Superior temporal gyrus (tissue), 1 donor: ENCODE data around the gene YOD1.
A peak's percentile ranks its signal among the peaks of the same experiment; 100 is the strongest.

Experiments used
- DNase-seq: peaks from one replicate; pipeline ENCODE4 v3.0.0-alpha.2; 2016; ENCODE audit errors: extremely low spot score

Gene YOD1

DNA sequence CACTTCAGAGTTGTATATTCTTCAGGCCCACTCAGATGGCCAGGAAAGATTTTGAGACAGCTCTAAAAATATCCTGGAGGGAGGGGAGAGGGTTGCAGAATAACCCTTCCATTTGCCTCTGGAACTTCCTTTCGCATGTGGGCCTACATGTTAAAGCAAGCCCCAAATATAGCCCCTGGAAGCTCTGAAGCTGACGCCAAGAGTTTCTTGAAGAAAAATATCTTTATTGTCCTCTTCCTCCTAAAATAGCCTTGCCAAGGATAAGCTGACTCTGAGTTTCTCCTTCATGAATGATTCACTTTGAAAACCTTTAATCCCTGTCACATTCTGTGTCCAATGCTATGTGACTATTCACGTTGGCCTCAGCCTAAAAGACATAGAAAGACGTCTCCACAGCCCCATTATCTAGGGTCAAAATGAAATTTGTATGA is 24.9 kb downstream of the YOD1 start:
- DNase-seq, result no peak

DNA sequence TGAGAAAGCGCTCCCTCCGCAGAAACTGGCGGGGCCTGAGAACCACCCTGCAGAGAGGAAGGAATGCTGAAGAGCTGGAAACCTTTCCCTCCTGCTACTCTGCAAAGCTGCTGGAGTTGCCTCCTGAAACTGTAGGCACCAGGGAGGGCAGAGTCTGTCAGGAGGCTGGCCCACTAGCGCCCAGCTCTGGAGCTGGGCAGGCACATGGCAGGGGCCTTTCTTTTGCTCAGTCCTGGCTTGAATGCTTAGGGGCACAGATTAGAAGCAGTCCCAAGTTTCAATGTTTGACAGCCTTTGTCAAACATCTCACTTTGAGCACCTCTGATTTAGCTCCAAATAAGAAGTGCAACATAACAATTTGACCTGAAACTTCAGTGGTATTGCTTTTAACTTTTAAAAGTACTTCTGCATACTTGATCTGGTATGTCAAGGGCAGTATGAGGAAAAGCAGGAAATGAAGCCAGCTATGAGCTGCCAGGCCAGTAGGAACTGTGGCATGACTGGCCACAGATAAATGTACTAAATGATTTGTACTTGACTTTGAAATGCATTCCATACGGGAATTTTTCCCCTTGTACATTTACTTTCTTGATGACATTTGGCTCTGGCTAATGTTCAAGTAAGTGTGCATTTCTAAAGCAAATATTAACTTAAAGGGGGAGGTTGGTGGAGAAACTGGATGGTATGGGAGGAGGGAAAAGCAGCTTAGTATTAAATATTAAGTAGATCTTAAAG is 25.7 kb downstream of the YOD1 start:
- DNase-seq, result no peak

DNA sequence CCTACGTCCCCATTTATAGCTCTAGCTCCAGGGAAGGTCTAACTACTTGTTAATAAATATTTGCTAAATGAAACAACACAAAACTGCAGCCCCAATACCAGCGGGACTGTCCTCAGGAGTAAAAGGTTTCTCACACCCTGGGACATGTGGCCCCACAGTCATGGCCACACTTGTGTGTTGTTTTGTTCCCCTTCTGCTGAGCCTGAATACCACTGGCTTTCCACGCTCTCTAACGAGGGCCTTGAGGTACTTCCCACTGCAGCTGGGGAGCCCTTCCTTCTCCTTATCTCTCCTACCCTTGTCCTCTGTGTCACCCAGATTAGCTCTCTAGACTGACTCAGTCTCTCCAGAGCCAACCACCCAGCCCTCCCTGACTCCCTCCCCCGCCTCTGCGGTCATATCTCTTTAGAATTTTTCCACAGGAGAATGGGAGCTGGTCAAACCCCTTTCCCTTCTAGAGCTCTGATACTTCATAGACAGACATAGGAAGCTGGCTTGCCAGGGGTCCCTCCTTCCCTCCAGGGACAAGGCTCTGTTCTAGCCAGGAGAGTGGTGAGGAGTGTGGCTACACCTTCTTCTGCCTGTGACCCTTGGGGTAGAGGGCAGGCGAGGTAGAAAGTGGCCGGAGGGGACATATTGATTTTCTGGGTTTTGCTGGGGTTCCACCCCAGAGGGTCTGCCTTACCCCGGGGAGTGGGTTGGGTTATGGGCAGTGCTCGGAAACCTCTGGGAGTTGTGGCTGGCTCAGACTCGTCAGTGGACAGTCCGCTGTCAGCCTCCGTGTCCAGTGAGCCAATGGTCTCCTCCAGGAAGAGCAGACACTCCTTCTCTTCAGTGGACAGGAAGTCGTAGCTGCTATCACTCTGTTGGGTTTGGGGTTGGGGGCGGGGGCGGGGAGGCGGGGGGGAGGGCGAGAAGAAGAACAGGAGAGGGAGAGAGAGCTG is 26.5 kb downstream of the YOD1 start:
- DNase-seq, result no peak

DNA sequence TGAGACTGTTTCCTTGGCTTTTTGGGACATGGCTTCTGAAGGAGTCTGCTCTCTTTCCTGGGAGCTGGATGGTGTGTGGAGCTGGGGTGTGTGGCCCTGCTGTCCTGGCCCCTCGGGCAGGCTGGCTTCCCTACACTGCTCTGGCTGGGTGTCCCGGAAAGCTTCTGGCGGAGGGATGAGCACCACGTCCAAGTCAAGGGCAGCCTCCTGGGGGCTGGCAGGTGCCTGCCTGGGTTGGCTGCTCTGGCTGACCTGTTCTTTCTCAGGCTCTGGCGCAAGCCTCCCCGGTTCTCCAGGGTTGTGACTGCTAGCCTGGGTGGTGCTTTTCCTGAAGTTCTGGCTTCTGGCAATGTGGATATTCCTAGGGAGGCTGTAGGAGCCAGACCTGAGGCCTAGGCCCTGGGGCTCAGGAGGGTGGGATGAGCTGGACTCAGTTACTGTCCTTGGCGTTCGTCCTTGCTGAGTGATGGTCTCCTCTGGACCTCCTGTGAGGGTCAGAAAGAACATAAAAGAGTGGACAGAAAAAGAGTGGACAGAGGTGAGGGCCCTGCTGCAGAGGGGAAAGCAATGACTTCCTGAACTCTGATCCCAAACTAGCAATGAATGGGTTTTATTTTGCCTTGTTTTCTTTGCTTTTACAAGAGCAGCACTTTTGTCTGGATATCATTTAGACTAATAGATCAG is 27.9 kb downstream of the YOD1 start:
- no peak for DNase-seq

DNA sequence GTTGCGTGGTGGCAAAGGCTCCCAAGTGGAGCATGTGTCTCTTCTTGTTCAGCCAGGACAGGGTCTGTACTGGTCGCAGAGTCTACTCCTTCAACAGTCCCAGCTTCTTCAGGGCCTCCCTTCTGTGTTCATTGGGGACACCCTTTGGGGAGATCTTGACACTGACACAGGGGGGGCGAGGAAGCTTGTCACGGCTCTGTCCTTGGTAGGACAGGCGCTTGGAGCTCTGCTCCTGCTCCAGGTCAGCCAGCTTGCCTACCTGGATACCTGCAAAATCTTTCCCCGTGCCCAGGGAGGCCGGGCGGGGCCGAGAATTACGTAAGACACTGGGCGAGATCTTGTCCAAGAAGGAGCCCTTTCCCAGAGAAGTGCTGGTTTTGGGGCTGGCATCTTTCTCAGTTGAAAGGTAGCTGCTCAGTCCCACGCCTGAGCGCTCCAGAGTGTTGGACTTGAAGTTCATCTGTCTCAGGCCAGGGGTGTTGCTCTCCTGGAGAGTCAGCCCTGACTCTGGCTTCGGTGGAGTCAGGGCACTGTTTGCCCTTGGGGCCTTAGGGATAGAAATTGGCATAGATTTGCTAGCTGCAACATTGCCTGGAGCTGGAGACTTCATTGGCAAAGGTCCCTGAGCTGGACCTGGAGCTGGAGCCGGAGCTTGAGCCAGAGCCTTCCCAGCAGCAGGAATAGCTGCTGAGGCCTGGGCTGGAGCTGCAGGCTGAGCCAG is 29.0 kb downstream of the YOD1 start:
- no peak for DNase-seq

DNA sequence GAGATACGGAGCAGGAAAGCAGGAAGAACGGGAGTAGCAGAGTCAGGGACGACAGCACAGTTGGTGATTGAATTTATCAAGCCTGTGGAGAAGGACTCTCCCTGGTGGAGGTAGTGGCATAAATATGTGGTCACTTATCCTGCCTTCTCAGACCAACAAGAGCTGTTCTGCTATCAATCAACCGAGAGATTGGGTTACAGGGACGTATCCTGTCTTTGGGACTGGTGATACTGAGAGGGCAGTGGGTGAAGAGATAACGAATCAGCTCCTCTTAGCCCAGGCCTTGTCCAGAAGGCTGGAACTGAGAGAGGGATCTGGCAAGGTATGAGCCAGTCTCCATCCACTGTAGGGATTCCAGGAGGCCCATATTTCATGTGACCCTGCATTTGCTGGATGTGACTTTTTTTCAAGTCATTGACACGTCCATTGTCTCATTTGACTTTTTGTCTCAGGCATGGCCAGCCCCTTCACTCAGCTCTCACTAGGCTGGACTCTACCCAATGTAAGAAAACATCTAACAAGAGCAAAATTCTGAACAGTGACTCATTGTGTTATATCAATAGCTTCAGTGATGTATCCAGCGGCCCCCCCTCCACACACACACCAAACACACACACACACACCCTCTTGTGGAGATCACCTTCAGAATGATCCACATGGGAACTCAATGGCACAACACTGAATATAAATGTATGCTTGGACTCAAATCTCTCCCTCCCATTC is 29.7 kb downstream of the YOD1 start:
- DNase-seq, result peak; percentile 48

DNA sequence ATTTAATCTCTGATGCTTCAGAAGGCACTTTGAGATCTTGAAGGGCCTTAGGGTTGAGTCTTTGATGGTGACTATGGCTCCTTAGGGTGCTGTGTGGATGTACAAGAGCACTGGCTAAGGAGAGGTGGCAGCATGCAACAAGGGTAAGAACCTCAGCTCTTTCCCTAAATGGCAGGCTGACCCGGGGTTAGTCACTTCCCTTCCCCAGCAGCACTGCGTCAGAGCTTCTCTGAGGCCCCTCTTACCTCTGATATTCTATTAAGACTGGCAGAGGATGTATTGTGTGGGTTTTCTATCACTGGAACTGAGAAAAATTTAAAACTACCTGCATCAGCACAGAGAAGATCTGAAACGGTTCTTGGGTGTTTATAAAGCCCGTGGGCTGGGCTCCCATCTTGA is 30.3 kb downstream of the YOD1 start:
- no peak for DNase-seq

DNA sequence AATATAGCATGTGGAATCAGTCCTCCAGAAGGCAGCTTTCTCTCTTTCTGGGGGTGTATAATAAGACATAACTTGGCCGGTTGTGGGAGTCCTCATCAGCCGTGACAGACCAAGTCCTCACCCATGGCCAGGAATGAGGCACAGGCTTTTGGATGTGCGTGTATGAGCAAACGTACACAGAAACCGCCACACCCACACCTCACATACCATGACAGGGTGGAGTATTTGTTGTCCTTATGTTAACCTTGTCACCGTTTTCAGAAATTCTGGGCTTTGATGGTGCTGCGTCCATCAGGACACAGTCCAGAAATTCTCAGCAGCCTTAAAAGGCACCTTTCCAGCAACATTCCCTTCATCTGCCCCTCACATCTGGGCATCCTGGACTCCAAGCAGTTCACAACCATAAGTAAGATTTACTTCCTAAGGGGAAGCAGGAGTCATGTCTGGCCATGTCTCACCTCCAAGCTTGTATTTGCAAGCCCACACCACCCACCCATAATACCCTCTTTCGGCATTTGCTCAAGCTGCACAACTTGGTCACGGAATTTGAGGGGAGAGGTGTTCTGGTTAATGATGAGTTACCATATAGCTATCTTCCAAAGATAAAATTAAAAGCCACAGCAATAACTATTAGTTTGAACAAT is 30.8 kb downstream of the YOD1 start:
- no peak for DNase-seq

DNA sequence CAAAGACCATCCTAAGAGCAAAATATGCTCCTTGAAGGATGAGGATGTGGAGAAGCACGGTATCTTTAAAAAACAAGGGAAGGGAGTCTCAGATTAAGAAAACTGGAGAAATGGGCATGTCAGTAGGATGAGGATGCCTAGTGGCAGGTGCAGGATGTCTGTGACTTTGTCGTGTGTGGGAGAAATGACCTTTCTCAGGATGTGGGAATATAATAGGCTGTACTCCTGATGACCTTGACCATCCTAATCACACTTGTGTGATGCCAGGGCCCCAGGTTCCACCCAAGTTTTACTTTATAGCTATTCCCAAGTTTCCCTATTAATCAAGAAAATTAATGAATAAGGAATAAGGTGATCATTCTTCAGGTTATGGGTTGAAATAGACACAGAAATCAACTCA is 31.3 kb downstream of the YOD1 start:
- no peak for DNase-seq

DNA sequence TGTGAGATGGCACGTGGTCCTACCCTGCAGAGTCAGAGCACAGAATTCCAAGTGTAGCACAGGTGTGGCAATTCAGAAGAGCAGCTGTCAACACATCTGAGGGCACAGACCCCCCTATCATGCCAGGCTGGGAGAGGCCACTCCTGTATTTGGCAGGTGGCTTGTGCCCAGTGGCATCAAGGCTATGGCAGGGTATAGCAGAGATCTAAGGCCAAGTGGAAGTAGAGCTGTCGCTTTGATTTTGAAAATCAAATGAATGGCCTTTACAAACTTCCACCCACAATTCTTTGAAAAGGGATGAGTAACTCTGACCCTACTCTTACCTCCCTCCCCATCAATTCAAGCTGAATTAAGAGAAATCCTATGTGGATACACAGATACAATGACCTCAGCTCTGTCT is 31.8 kb downstream of the YOD1 start:
- no peak for DNase-seq

DNA sequence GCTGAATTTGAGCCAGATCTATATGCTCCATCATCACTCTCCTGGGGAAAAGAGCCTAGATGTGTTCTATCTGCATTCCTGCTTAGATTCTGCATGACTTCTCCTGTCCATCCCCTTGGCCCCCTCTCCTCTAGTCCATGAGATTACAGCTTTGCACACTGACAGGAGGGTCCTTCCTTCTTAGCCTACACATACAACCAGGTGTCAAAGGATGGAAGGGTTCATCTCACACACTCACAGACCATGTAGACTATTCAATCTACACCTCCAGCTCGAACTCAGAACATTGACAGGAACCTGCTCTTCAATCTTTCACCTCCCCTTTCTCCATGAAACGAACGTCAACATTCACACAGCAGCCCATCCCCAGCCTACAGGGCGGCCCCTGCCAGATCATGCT is 32.3 kb downstream of the YOD1 start:
- no peak for DNase-seq

DNA sequence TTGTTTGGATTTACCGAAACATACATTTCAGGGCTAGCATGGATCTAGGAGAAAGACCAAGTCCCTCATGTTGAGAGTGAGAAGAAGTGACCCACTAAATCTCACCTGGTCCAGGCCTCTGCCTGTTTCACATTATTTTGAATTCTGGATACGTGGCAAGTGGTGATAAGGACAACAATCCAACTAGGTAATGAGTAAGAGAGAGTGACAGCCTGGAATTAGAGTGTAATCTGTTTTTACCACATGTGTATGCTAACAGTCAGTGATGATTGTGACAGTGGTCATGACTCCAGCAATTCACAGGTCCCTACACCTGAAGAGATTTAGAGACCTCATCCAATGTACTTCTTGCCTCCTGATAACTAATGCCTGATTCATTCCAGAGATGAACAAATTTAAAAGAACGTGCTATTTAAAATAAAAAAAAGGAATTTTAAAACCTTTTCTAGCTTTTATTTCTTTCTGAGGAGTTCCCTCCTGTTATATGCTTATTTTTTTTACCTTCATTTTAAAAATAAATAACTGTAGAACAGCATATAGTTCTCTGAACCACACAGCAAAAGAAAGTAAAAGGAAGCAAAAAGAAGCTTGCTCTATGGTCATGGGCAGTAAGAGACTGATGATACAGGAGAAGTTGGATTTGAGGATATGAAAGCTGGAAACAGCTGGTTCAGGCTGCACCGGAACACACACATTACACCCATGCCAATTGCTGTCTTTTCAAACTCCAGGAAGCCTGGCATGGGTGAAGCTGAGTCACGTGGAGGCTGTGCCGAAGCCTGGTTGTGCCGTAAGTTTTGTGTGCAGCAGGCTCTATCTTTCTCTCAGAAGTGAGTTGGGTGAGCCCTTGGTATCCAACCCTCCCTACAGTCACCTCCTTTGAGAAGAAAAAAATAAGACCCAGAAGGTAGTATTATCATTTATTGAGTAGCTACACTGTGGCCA is 33.1 kb downstream of the YOD1 start:
- no peak for DNase-seq

DNA sequence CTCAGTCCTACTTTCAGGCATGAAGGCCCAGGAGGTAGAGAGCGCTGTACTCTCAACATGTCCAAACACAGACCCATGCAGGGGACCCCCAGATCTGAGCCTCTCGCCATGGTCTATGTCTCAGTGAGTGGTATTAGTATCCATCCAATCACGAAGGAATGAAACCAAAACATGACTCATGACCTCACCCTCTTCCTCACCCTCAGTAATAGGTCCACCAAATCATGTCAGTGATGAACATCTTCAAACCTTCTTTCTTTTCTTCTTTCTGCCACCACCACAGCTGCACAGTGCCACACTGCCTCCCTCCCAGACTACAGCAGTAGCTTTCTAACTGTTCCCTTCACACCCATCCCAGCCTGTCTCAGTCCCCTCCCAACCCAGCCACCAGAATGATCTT is 35.2 kb downstream of the YOD1 start:
- no peak for DNase-seq

DNA sequence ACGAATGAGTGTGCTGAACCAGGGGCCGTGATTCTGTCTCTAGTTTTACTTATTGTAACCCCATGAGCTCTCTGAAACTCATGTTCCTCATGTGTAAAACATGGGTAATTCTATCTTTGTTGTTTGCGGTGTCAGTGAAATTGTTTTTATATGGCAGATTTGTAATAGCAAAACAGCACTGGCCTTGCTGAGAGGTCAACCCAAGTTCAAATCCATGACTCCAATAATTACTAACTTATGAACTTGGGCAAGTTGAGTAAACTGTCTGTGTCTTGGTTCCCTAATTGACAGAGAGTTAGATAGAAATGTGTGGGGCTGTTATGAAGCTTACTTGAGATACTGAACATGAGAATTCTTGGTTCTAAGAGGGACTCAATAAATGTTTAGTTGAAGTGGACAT is 36.3 kb downstream of the YOD1 start:
- DNase-seq, result no peak

DNA sequence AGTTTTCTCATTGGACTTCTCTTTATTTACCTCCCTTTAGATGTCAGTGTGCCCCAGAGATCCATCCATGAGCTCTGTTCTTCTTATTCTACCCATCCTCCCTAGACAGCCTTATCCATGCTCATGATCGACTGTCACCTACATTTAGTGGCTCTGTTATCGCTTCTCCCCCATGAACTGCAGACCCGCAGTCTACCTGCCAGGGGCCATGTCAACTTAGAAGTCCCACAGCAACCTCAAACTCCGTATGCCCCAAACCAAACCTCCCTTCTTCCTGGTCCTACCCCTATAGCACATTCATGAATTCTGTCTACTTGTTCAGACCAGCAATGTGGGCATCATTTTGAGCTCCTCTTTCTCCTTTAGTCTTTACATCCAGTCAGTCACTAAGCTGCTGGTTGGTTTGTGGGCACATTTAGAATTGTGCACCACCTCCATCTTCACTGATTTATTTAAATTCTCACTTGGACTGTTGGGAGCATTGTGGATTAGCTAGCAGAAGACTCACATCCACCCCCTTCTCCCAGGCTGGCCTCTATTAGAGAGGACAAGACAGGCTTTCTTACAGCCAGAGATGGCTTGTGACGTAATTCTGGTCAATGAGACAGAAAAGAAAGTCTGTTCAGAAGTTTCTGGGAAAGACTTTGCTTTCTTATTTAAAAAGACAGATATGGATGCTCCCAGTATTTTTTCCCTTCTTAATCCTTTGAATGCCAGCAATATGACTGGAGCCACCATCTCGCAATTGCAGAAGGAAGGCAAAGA is 37.5 kb downstream of the YOD1 start:
- no peak for DNase-seq

DNA sequence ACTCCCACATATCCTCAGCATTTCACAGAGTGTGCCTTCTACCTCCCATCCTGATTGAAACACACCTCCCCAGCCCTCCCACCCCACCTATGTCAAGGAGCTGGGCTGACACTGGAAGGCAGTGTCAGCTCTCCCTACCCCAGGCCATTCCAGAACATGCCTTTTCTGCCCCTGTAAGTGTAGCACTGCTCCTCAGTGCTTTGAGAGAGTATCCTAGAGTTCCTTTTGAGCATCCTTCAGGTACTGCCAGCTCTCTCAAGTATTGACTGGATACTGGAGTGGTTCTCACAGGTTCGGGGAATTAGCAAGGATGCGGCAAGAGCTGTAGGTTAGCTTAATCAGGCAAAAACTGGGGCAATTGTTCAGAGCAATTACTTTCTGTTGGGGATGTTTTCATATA is 40.3 kb downstream of the YOD1 start:
- DNase-seq, result no peak

DNA sequence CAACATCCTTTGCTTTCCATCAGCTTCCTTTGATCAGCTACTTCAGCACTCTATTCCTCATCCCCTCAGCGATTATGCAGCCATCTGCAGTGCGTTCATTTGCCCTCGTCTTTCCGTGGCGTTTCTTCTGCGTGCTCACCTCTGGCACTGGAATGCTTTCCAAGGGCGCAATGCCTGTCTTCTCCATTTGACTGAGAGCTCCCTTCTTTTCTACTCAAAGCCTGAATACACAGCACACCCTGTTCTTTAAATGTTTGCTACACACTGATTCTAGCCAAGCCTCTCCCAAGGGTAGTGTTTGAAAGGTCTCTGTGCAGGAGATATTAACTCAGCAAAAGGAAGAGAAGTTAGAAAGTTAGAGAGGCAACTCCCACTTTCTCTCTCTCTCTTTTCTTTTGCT is 41.1 kb downstream of the YOD1 start:
- DNase-seq, result no peak

DNA sequence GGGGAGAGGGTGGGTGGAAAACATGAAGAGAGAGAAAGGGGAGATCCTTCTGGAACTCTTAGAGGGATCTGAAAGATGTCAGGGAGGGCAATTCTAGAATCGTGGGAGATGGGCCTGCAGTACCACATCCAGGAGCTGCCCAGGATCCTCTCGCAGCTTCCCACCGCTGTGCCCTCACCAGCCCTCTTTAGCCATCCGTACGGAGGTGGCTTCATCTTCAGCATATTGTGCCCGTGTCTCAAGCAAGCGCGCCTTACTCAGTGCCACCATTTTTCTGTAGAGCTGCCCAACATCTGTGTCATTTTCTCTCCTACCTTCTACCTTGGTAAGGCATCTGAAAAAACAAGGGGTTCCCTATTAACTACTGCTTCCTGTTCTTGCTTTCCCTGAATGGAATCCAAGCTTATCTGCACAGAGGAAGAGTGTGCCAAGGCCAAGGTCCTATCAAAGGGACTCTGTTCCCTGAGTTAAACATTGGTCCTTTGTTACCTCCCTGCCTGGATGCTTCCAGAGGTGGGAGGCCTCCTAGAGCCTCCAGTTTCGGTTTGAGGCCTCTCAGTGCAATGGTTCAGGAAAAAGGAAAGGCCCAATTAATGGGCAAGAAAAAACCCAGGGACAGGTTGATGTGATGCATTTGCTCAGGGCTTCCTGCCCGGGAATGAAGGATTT is 41.7 kb downstream of the YOD1 start:
- no peak for DNase-seq
